Left renal cortex interstitium (tissue), 4 donors: ENCODE results near the gene ATXN1. TPM values are rescaled to one million over a fixed set of nuclear protein-coding genes. Genes with fewer than 3 reads are reported as not detected.
"Not testable (repeated sequence)": the region's sequence is repeated elsewhere in the genome, so short reads cannot be mapped to it uniquely, and the experiment has no call there.

Experiments
- DNase-seq, 4 donors: peaks; one replicate each; pipeline ENCODE4 v3.0.0-alpha.2; 2013; ENCODE audit warnings: low read depth in 4 of 4, low spot score in 2 of 4, missing footprints in 1 of 4
- polyA plus RNA-seq, 4 donors: library from polyadenylated mRNA; unstranded; fragments of 120-200 nt; gene quantifications; one replicate each; pipeline ENCODE4 v1.2.1, GENCODE V29; 2013; ENCODE audit not compliant: insufficient read length in 4 of 4

ATXN1 gene
- polyA plus RNA-seq, 4 donors: 17.0 to 23.0 (median 19.4) TPM

GRCh38 chr6:16728513-16729182, 32.6 kb downstream of the ATXN1 start:
- DNase-seq: no peak

GRCh38 chr6:16727996-16728395, 33.3 kb downstream of the ATXN1 start:
- no peak for DNase-seq

GRCh38 chr6:16725145-16725864, 36.0 kb downstream of the ATXN1 start:
- DNase-seq: no peak

GRCh38 chr6:16723826-16724225, 37.4 kb downstream of the ATXN1 start:
- no peak for DNase-seq

- no peak for DNase-seq
Observed at GRCh38 chr6:16723402-16723801, 37.9 kb downstream of the ATXN1 start.

GRCh38 chr6:16722630-16723029, 38.6 kb downstream of the ATXN1 start:
- no peak for DNase-seq

GRCh38 chr6:16721977-16722376, 39.3 kb downstream of the ATXN1 start:
- no peak for DNase-seq

- no peak for DNase-seq
Observed at GRCh38 chr6:16720861-16721260, 40.4 kb downstream of the ATXN1 start.

GRCh38 chr6:16719488-16719887, 41.8 kb downstream of the ATXN1 start:
- no peak for DNase-seq

GRCh38 chr6:16718356-16718755, 42.9 kb downstream of the ATXN1 start:
- DNase-seq: no peak

- no peak for DNase-seq
Observed at GRCh38 chr6:16717275-16717942, 43.9 kb downstream of the ATXN1 start.

GRCh38 chr6:16716321-16716858, 44.9 kb downstream of the ATXN1 start:
- no peak for DNase-seq

- DNase-seq: no peak
Observed at GRCh38 chr6:16713597-16713996, 47.7 kb downstream of the ATXN1 start.

- DNase-seq: no peak
Observed at GRCh38 chr6:16712931-16713484, 48.3 kb downstream of the ATXN1 start.

GRCh38 chr6:16712255-16712930, 48.9 kb downstream of the ATXN1 start:
- no peak for DNase-seq

GRCh38 chr6:16711546-16712254, 49.6 kb downstream of the ATXN1 start:
- no peak for DNase-seq

GRCh38 chr6:16706911-16707783, 54.1 kb downstream of the ATXN1 start:
- DNase-seq: no peak

- DNase-seq: not testable (repeated sequence)
Observed at GRCh38 chr6:16706491-16706890, 54.8 kb downstream of the ATXN1 start.

GRCh38 chr6:16706029-16706428, 55.2 kb downstream of the ATXN1 start:
- DNase-seq: no peak
